DND-41 (cell line): ENCODE measurements around the gene ME3.

Experiments used
- ATAC-seq: fragments of 200-7000 bp; cut with Tn5 transposase; 3 replicates; pipeline ENCODE4 v1.9.1; 2021; ENCODE audit warnings: low read depth; ENCODE audit not compliant: insufficient read depth
- DNase-seq: peaks from one replicate; pipeline ENCODE4 v3.0.0-alpha.2; 2020
- H2AFZ ChIP-seq: 2 replicates; pipeline ENCODE4 v1.6.0; 2012; ENCODE audit warnings: low read depth, low read length
- H3K27ac ChIP-seq: 2 replicates; pipeline ENCODE4 v1.5.1; 2012; ENCODE audit warnings: low read length, inconsistent platforms
- H3K27me3 ChIP-seq: fragments of 200-600 bp; sonication (generic); 2 replicates; pipeline ENCODE4 v1.6.0; 2012; ENCODE audit warnings: low read length, mild to moderate bottlenecking, inconsistent platforms; ENCODE audit not compliant: insufficient read depth, poor library complexity
- H3K36me3 ChIP-seq: 2 replicates; pipeline ENCODE4 v1.5.1; 2012; ENCODE audit warnings: low read length, inconsistent platforms; ENCODE audit not compliant: insufficient read depth
- H3K4me1 ChIP-seq: 2 replicates; pipeline ENCODE4 v1.5.1; 2012; ENCODE audit warnings: mild to moderate bottlenecking, low read length; ENCODE audit not compliant: insufficient read depth
- H3K4me2 ChIP-seq: 2 replicates; pipeline ENCODE4 v1.6.0; 2012; ENCODE audit warnings: mild to moderate bottlenecking, moderate library complexity, low read length, inconsistent platforms; ENCODE audit not compliant: insufficient read depth
- H3K4me3 ChIP-seq, 2 experiments: fragments of 200-600 bp in 1 of 2; shearing (Covaris generic) in 1 of 2; 2 replicates each; pipeline ENCODE4 v1.5.1; 2012 to 2016; ENCODE audit warnings: inconsistent platforms in 2 of 2, low read length in 2 of 2, mild to moderate bottlenecking in 2 of 2, low read depth in 1 of 2, moderate library complexity in 1 of 2
- H3K79me2 ChIP-seq: 2 replicates; pipeline ENCODE4 v1.6.0; 2012; ENCODE audit warnings: low read length, inconsistent platforms; ENCODE audit not compliant: insufficient read depth
- H3K9ac ChIP-seq: 2 replicates; pipeline ENCODE4 v1.6.0; 2012; ENCODE audit warnings: low read depth, mild to moderate bottlenecking, inconsistent platforms, low read length, moderate library complexity
- H3K9me3 ChIP-seq: 2 replicates; pipeline ENCODE4 v1.5.1; 2012; ENCODE audit warnings: low read length, moderate library complexity, mild to moderate bottlenecking, inconsistent platforms; ENCODE audit not compliant: insufficient read depth, severe bottlenecking
- H4K20me1 ChIP-seq: 2 replicates; pipeline ENCODE4 v1.6.0; 2012; ENCODE audit warnings: low read length; ENCODE audit not compliant: insufficient read depth
- EZH2 ChIP-seq: IDR thresholded peaks from 3 replicates; pipeline ENCODE4 v1.6.1; 2012; ENCODE audit warnings: borderline replicate concordance, low read depth, mild to moderate bottlenecking, moderate library complexity, low read length, inconsistent platforms; ENCODE audit not compliant: severe bottlenecking
- TF ChIP-seq, protein P1 (sequence below): IDR thresholded peaks from 2 replicates; pipeline ENCODE4 v1.5.1; 2012; ENCODE audit warnings: borderline replicate concordance, low read length, moderate library complexity, mild to moderate bottlenecking; ENCODE audit not compliant: poor library complexity, severe bottlenecking; ENCODE audit errors: extremely low read depth

The ME3 gene

DNA sequence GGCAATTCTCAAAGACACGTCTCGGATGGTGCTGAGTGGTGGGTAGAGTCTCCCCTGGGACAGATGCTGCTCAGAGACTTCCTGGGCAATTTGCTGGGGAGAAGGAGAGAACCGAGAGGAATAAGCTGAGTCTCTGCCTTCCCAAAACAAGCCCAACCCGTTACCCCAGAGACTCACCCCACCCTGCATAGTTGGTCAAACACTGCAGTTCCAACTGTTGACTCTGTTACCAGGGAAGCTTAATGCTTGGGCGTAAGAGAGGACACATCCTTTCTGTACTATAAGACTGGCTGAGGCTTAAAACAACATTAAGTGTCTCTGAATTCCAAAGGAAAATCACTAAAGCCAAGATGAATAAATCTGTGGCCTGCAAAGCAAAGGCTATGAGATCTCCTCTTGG, 229.6 kb downstream of the ME3 start:
- DNase-seq (no peak), ATAC-seq (no peak)
- Histone ChIP-seq H3K4me3 (no peak overlapping the region), H3K79me2 (no peaks in the 10 kb centered on the region), H3K27ac (no peak overlapping the region), H3K36me3 (no peaks in the 10 kb centered on the region), H2AFZ (no peak overlapping the region), H3K27me3 (peaks cover 1% of the 10 kb centered on the region), H3K4me2 (no peak overlapping the region), H3K4me1 (no peaks in the 10 kb centered on the region), H3K9ac (no peak overlapping the region), H3K9me3 (no peaks in the 10 kb centered on the region), H4K20me1 (no peaks in the 10 kb centered on the region)
- no peak for TF ChIP-seq EZH2
- TF ChIP-seq, protein P1, sequence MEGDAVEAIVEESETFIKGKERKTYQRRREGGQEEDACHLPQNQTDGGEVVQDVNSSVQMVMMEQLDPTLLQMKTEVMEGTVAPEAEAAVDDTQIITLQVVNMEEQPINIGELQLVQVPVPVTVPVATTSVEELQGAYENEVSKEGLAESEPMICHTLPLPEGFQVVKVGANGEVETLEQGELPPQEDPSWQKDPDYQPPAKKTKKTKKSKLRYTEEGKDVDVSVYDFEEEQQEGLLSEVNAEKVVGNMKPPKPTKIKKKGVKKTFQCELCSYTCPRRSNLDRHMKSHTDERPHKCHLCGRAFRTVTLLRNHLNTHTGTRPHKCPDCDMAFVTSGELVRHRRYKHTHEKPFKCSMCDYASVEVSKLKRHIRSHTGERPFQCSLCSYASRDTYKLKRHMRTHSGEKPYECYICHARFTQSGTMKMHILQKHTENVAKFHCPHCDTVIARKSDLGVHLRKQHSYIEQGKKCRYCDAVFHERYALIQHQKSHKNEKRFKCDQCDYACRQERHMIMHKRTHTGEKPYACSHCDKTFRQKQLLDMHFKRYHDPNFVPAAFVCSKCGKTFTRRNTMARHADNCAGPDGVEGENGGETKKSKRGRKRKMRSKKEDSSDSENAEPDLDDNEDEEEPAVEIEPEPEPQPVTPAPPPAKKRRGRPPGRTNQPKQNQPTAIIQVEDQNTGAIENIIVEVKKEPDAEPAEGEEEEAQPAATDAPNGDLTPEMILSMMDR: no peak

DNA sequence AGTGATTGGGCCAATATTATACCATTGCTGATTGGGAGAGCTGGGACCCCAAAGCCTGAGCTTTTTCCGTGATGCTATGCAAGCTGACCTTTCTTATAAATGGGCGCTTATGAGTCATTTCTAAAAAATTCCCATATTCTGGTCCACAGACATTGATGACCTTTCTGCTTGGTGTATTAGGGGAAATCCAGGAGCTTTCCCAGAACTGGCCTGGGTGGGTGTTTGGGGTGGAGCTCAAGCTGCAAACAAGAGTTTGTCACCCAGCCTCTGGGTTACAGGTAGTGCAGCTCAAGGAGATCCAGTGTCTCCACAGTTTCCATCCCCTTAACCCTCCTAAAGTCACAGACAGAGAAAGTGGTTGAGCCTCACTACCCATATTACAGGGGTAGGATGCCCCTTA, 230.0 kb downstream of the ME3 start:
- Histone ChIP-seq H4K20me1 (no peaks in the 10 kb centered on the region), H3K27me3 (peaks cover 2% of the 10 kb centered on the region), H3K36me3 (no peaks in the 10 kb centered on the region), H3K9ac (no peak overlapping the region), H3K79me2 (no peaks in the 10 kb centered on the region), H3K4me1 (no peaks in the 10 kb centered on the region), H3K4me2 (no peak overlapping the region), H3K9me3 (no peaks in the 10 kb centered on the region), H3K4me3 (no peak overlapping the region), H3K27ac (no peak overlapping the region), H2AFZ (no peak overlapping the region)
- DNase-seq (no peak), ATAC-seq (no peak)
- TF ChIP-seq EZH2: no peak

DNA sequence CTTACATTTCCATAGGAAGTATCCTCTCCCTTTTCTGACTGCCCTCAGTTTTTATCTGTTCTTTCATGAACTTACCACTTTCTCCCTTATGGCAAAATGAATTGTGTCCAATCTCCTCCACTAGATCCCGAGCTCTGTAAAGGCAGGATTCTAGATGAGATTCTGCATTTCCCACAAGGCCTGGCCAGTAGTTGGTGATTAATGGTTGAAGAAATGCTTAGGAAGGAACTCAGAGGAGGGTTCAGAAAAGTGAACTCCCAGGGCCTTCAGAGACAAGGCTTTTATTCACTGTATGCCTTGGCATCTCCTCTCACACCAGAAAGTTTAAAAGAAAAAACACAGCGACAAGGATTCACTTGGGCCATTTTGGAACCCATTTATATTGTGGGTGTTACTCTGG, 231.6 kb downstream of the ME3 start:
- ATAC-seq (no peak), DNase-seq (no peak)
- no peak overlapping the region for H3K4me3 ChIP-seq
- no peaks in the 10 kb centered on the region for H3K9me3 ChIP-seq
- H3K9ac ChIP-seq: no peak overlapping the region
- H3K27ac ChIP-seq: no peak overlapping the region
- H3K79me2 ChIP-seq: no peaks in the 10 kb centered on the region
- no peaks in the 10 kb centered on the region for H3K4me1 ChIP-seq
- no peaks in the 10 kb centered on the region for H3K36me3 ChIP-seq
- H2AFZ ChIP-seq: no peak overlapping the region
- no peak overlapping the region for H3K4me2 ChIP-seq
- no peaks in the 10 kb centered on the region for H4K20me1 ChIP-seq
- H3K27me3 ChIP-seq: peaks cover 4% of the 10 kb centered on the region
- TF ChIP-seq, protein P1: no peak
- TF ChIP-seq EZH2: no peak

DNA sequence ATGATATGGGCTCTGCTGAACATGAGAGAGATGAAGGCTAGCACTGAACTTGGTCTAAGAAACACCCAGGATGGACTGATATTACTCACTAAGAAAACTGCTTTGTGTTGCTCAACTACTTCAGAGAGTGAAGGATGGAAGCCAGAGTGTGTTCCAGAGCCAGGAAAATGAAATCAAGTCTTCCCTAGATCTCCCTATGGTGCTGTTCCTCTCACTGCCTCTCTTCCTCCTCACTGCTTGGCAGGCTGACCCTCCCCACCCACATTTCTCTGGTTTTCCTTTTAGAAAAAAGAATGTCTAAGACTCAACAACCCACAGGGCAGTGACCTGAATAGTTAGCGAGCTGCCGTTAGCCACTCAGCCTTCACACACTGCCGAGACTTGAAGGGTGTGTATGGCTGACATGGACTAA, 232.1 kb downstream of the ME3 start:
- no peak overlapping the region for H3K4me2 ChIP-seq
- H2AFZ ChIP-seq: no peak overlapping the region

More for the DNA sequence above, 232.1 kb downstream of the ME3 start:
- no peak overlapping the region for H3K9ac ChIP-seq
- ATAC-seq (no peak), DNase-seq (no peak)
- H3K4me3 ChIP-seq: no peak overlapping the region
- H3K27me3 ChIP-seq: peaks cover 5% of the 10 kb centered on the region
- TF ChIP-seq, protein P1: no peak
- TF ChIP-seq EZH2: no peak
- H3K27ac ChIP-seq: no peak overlapping the region
- no peaks in the 10 kb centered on the region for H3K79me2 ChIP-seq
- no peaks in the 10 kb centered on the region for H3K9me3 ChIP-seq
- H3K4me1 ChIP-seq: no peaks in the 10 kb centered on the region
- H4K20me1 ChIP-seq: no peaks in the 10 kb centered on the region
- H3K36me3 ChIP-seq: no peaks in the 10 kb centered on the region
